ENCODE measurements around the gene PEAK1. TPM values are rescaled to one million over a fixed set of nuclear protein-coding genes. Genes with fewer than 3 reads are reported as not detected.
"Not testable (repeated sequence)": the region's sequence is repeated elsewhere in the genome, so short reads cannot be mapped to it uniquely, and the experiment has no call there.

The PEAK1 gene
- total RNA-seq, 2 experiments from 2014 or later, result 6.0 to 10.8 TPM

- CTCF ChIA-PET (ENCODE audit: unreplicated experiment), result no interaction called here
- POLR2A ChIA-PET, result no interaction called here
- TF ChIP-seq CTCF (conservative IDR thresholded peaks at IDR 0.05; ENCODE audit: low read length), result no peak
Measured at GRCh38 chr15:77406846-77407245, 13.1 kb downstream of the PEAK1 start.

DNA sequence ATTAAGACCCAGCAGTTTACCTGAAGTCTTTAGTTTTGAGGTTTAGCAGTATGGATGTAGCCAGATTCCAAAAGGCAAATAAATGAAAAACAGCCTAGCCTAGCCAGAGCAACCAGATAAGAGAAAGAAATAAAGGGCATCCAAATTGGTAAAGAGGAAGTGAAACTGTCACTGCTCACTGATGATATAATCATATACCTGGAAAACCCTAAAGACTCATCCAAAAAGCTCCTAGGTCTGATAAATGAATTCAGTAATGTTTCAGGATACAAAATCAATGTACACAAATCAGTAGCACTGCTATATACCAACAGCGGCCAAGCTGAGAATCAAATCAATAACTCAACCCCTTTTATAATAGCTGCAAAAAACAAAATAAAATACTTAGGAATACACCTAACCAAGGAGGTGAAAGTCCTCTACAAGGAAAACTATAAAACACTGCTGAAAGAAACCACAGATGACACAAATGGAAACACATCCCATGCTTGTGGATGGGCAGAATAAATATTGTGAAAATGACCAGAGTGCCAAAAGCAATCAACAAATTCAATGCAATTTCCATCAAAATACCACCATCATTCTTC is 13.6 kb downstream of the PEAK1 start:
- H3K4me3 ChIP-seq (ENCODE audit: low read depth, low read length, poor library complexity, severe bottlenecking); CTCF ChIA-PET (ENCODE audit: unreplicated experiment); H3K9me2 ChIP-seq (ENCODE audit: insufficient read depth, low read length); POLR2A ChIA-PET; H3K9me3 ChIP-seq (ENCODE audit: low read length); H2AFZ ChIP-seq (ENCODE audit: low read length); H3K79me2 ChIP-seq (ENCODE audit: insufficient read depth, low read depth, low read length); H3K36me3 ChIP-seq (ENCODE audit: insufficient read depth, low read length); BruUV-seq (replicated peaks); H3K27ac ChIP-seq (ENCODE audit: low read depth, low read length, poor library complexity, severe bottlenecking); H4K20me1 ChIP-seq (ENCODE audit: insufficient read depth, low read length); H3K4me2 ChIP-seq (ENCODE audit: low read length); intact Hi-C loops (cut with micrococcal nuclease; ENCODE audit: unreplicated experiment): not testable (repeated sequence)
- H3K4me1 ChIP-seq (ENCODE audit: insufficient read depth, low read length, poor library complexity, severe bottlenecking), result peaks cover 20% of the 10 kb centered on the region
- DNase-seq (ENCODE audit: low spot score), result peak; percentile 32

More at GRCh38 chr15:77406846-77407245, 13.1 kb downstream of the PEAK1 start:
- Histone ChIP-seq H3K9me3 (ENCODE audit: low read length) (no peaks in the 10 kb centered on the region), H3K4me3 (ENCODE audit: low read depth, low read length, poor library complexity, severe bottlenecking) (no peak overlapping the region), H3K9me2 (ENCODE audit: insufficient read depth, low read length) (no peaks in the 10 kb centered on the region), H3K4me1 (ENCODE audit: insufficient read depth, low read length, poor library complexity, severe bottlenecking) (peaks cover 20% of the 10 kb centered on the region), H2AFZ (ENCODE audit: low read length) (no peak overlapping the region), H3K4me2 (ENCODE audit: low read length) (no peak overlapping the region), H3K27ac (ENCODE audit: low read depth, low read length, poor library complexity, severe bottlenecking) (no peak overlapping the region), H4K20me1 (ENCODE audit: insufficient read depth, low read length) (peaks cover 5% of the 10 kb centered on the region; the same call in 1 of the 2 replicates), H3K36me3 (ENCODE audit: insufficient read depth, low read length) (no peaks in the 10 kb centered on the region), H3K79me2 (ENCODE audit: insufficient read depth, low read depth, low read length) (no peaks in the 10 kb centered on the region)
- no peak for DNase-seq (ENCODE audit: low spot score)
- BruUV-seq (replicated peaks), result no TSS peak
- intact Hi-C loops (cut with micrococcal nuclease; ENCODE audit: unreplicated experiment), result no loop called here

DNA sequence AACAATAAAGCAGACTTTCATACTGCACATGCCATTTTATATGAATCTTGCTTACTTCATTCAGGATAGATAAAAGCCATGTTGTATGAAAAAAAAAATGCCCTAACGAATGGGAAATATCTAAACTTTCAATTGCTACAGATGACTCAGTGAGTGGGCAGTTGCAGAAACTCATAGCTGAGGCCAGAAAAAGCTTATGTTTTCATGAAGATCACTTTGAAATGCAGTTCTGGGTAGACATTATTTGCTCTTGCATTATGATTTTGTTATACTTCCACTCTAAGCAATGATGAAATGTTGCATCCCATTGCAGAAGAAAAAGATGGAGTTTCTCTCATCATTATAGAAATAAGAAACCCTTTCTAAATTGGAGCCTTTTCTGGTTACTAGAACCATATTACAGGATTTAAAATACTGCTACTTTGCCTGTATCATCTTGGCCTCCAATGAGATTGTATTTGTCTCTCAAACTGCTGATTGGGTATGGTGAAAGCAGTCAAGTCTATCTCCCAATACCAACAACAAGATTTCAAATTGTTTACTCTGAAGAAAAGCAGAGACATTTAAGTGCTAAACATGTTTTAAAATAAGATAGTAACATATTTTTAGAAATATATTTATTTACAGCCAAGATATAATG is 17.0 kb downstream of the PEAK1 start:
- H3K4me2 ChIP-seq (ENCODE audit: low read length), result no peak overlapping the region
- peaks cover 20% of the 10 kb centered on the region for H3K9me3 ChIP-seq (ENCODE audit: low read length)
- ChIA-PET CTCF (ENCODE audit: unreplicated experiment) (no interaction called here), POLR2A (no interaction called here)
- no peaks in the 10 kb centered on the region for H4K20me1 ChIP-seq (ENCODE audit: insufficient read depth, low read length)
- BruUV-seq (replicated peaks), result no TSS peak
- intact Hi-C loops (cut with micrococcal nuclease; ENCODE audit: unreplicated experiment), result no loop called here
- no peak for DNase-seq (ENCODE audit: low spot score)
- peaks cover 6% of the 10 kb centered on the region for H3K4me1 ChIP-seq (ENCODE audit: insufficient read depth, low read length, poor library complexity, severe bottlenecking)
- no peak overlapping the region for H3K4me3 ChIP-seq (ENCODE audit: low read depth, low read length, poor library complexity, severe bottlenecking)
- H2AFZ ChIP-seq (ENCODE audit: low read length), result no peak overlapping the region
- no peak overlapping the region for H3K27ac ChIP-seq (ENCODE audit: low read depth, low read length, poor library complexity, severe bottlenecking)
- TF ChIP-seq EZH2phosphoT487 (IDR thresholded peaks at IDR 0.05; ENCODE audit: borderline replicate concordance, low read depth, low read length) (no peak), CTCF (conservative IDR thresholded peaks at IDR 0.05; ENCODE audit: low read length) (no peak)
- H3K36me3 ChIP-seq (ENCODE audit: insufficient read depth, low read length), result no peaks in the 10 kb centered on the region
- no peaks in the 10 kb centered on the region for H3K9me2 ChIP-seq (ENCODE audit: insufficient read depth, low read length)
- no peaks in the 10 kb centered on the region for H3K79me2 ChIP-seq (ENCODE audit: insufficient read depth, low read depth, low read length)

Measured in OCI-LY7 (cell line).